NCI-H510A treated with DMSO at 0.1 percent for 48 hours (cell line): ENCODE data around the gene RNF133.

Experiments used
- DNase-seq: peaks from one replicate; lab custom pipeline; 2025; lab: John Stamatoyannopoulos, UW

Gene RNF133

GRCh38 chr7:122699017-122699416, at the start of gene RNF133:
TSS of gene RNF133 (minus strand) at chr7:122699117. CDS start at chr7:122698918, 199 bp downstream.
- no peak for DNase-seq

- no peak for DNase-seq
Observed at GRCh38 chr7:122748195-122748594, 49.3 kb upstream of the RNF133 start.

- no peak for DNase-seq
Observed at GRCh38 chr7:122746948-122747347, 48.0 kb upstream of the RNF133 start.

- no peak for DNase-seq
Observed at GRCh38 chr7:122743211-122743610, 44.3 kb upstream of the RNF133 start.

- DNase-seq, result no peak
Observed at GRCh38 chr7:122738947-122739346, 40.0 kb upstream of the RNF133 start.

GRCh38 chr7:122736183-122736582, 37.3 kb upstream of the RNF133 start:
- no peak for DNase-seq

GRCh38 chr7:122727759-122728158, 28.8 kb upstream of the RNF133 start:
- no peak for DNase-seq

- DNase-seq, result no peak
Observed at GRCh38 chr7:122727354-122727753, 28.4 kb upstream of the RNF133 start.

- no peak for DNase-seq
Observed at GRCh38 chr7:122726881-122727280, 28.0 kb upstream of the RNF133 start.

GRCh38 chr7:122724366-122724765, 25.4 kb upstream of the RNF133 start:
- DNase-seq, result no peak

GRCh38 chr7:122719010-122719578, 20.2 kb upstream of the RNF133 start:
- DNase-seq, result no peak

- no peak for DNase-seq
Observed at GRCh38 chr7:122717356-122718089, 18.6 kb upstream of the RNF133 start.

- DNase-seq, result no peak
Observed at GRCh38 chr7:122715183-122715582, 16.3 kb upstream of the RNF133 start.

- no peak for DNase-seq
Observed at GRCh38 chr7:122710916-122711315, 12.0 kb upstream of the RNF133 start.

- no peak for DNase-seq
Observed at GRCh38 chr7:122709930-122710646, 11.2 kb upstream of the RNF133 start.

- DNase-seq, result no peak
Observed at GRCh38 chr7:122706836-122707235, 7.9 kb upstream of the RNF133 start.

- DNase-seq, result no peak
Observed at GRCh38 chr7:122702872-122703510, 4.1 kb upstream of the RNF133 start, which contains the start of gene RNF148. TSS of gene RNF148 (minus strand) at chr7:122702922. CDS start at chr7:122702750, 172 bp downstream.

- no peak for DNase-seq
Observed at GRCh38 chr7:122695816-122696215, 3.1 kb downstream of the RNF133 start.

GRCh38 chr7:122694697-122695096, 4.2 kb downstream of the RNF133 start:
- no peak for DNase-seq

- DNase-seq, result no peak
Observed at GRCh38 chr7:122692769-122693309, 6.1 kb downstream of the RNF133 start.

- DNase-seq, result no peak
Observed at GRCh38 chr7:122691569-122692235, 7.2 kb downstream of the RNF133 start.
